KMS-11 (cell line): ENCODE results near the gene WDFY2.

Experiments used
- H2AFZ ChIP-seq: fragments of 200-600 bp; sonication (generic); 2 replicates; pipeline ENCODE4 v1.6.1; 2016; ENCODE audit warnings: antibody characterized with exemption, mixed run types, low read depth
- H3K27ac ChIP-seq: fragments of 200-600 bp; sonication (generic); 2 replicates; pipeline ENCODE4 v1.6.1; 2016; ENCODE audit warnings: mild to moderate bottlenecking, mixed run types
- H3K27me3 ChIP-seq: fragments of 200-600 bp; sonication (generic); 2 replicates; pipeline ENCODE4 v1.6.1; 2017; ENCODE audit warnings: mild to moderate bottlenecking, low read depth, mixed run types, moderate library complexity; ENCODE audit not compliant: insufficient read depth
- H3K36me3 ChIP-seq: fragments of 200-600 bp; sonication (generic); 2 replicates; pipeline ENCODE4 v1.6.1; 2017; ENCODE audit warnings: mild to moderate bottlenecking, mixed run types; ENCODE audit not compliant: insufficient read depth
- H3K4me1 ChIP-seq: fragments of 200-600 bp; sonication (generic); 2 replicates; pipeline ENCODE4 v1.6.1; 2016; ENCODE audit warnings: mild to moderate bottlenecking, low read depth, mixed run types; ENCODE audit not compliant: poor library complexity, severe bottlenecking
- H3K4me2 ChIP-seq: fragments of 200-600 bp; sonication (generic); 2 replicates; pipeline ENCODE4 v1.7.0; 2016; ENCODE audit warnings: mild to moderate bottlenecking, mixed run types
- H3K4me3 ChIP-seq: fragments of 200-600 bp; sonication (generic); IDR thresholded peaks from 2 replicates; pipeline ENCODE4 v1.6.1; 2017; ENCODE audit warnings: low read depth, low read length, mixed read lengths; ENCODE audit not compliant: insufficient read depth
- H3K79me2 ChIP-seq: fragments of 200-600 bp; sonication (generic); 2 replicates; pipeline ENCODE4 v1.6.1; 2016; ENCODE audit warnings: low read depth, mixed run types; ENCODE audit not compliant: insufficient read depth
- H3K9ac ChIP-seq: fragments of 200-600 bp; sonication (generic); 2 replicates; pipeline ENCODE4 v1.6.1; 2016; ENCODE audit warnings: mild to moderate bottlenecking, mixed run types
- H4K20me1 ChIP-seq: fragments of 200-600 bp; sonication (generic); 2 replicates; pipeline ENCODE4 v1.6.1; 2016; ENCODE audit warnings: mild to moderate bottlenecking, mixed run types; ENCODE audit not compliant: insufficient read depth
- CTCF ChIP-seq: fragments of 200-600 bp; sonication (generic); conservative IDR thresholded peaks from 2 replicates; pipeline ENCODE4 v1.6.1; 2017; ENCODE audit warnings: low read depth, mild to moderate bottlenecking, antibody characterized with exemption, low read length, moderate library complexity, mixed read lengths

The WDFY2 gene

GRCh38 chr13:51620165-51620983 lies 36.1 kb downstream of the WDFY2 start:
- H3K27ac ChIP-seq, result no peak overlapping the region
- H3K36me3 ChIP-seq, result no peaks in the 10 kb centered on the region
- no peak for TF ChIP-seq CTCF
- no peaks in the 10 kb centered on the region for H3K4me1 ChIP-seq
- no peak overlapping the region for H3K4me3 ChIP-seq
- H3K79me2 ChIP-seq, result no peaks in the 10 kb centered on the region
- no peaks in the 10 kb centered on the region for H4K20me1 ChIP-seq
- H3K4me2 ChIP-seq, result no peak overlapping the region
- no peaks in the 10 kb centered on the region for H3K27me3 ChIP-seq
- H2AFZ ChIP-seq, result no peak overlapping the region
- no peak overlapping the region for H3K9ac ChIP-seq

- Histone ChIP-seq H3K27me3 (no peaks in the 10 kb centered on the region), H3K4me3 (no peak overlapping the region), H3K9ac (no peak overlapping the region), H2AFZ (no peak overlapping the region), H3K27ac (no peak overlapping the region), H3K79me2 (no peaks in the 10 kb centered on the region), H3K36me3 (no peaks in the 10 kb centered on the region), H3K4me2 (no peak overlapping the region), H3K4me1 (no peaks in the 10 kb centered on the region), H4K20me1 (no peaks in the 10 kb centered on the region)
- no peak for TF ChIP-seq CTCF
Measured at GRCh38 chr13:51621602-51622001, 37.3 kb downstream of the WDFY2 start.

GRCh38 chr13:51623473-51623872 lies 39.2 kb downstream of the WDFY2 start:
- Histone ChIP-seq H3K36me3 (no peaks in the 10 kb centered on the region), H3K27ac (no peak overlapping the region), H2AFZ (no peak overlapping the region), H3K79me2 (no peaks in the 10 kb centered on the region), H3K4me1 (no peaks in the 10 kb centered on the region), H3K4me2 (no peak overlapping the region), H3K4me3 (no peak overlapping the region), H3K9ac (no peak overlapping the region), H4K20me1 (no peaks in the 10 kb centered on the region), H3K27me3 (no peaks in the 10 kb centered on the region)
- TF ChIP-seq CTCF, result no peak

- H3K36me3 ChIP-seq, result no peaks in the 10 kb centered on the region
- H3K27ac ChIP-seq, result no peak overlapping the region
- TF ChIP-seq CTCF, result no peak
- no peak overlapping the region for H2AFZ ChIP-seq
- H3K27me3 ChIP-seq, result no peaks in the 10 kb centered on the region
- H4K20me1 ChIP-seq, result no peaks in the 10 kb centered on the region
- H3K4me1 ChIP-seq, result no peaks in the 10 kb centered on the region
- no peaks in the 10 kb centered on the region for H3K79me2 ChIP-seq
- H3K4me3 ChIP-seq, result no peak overlapping the region
- no peak overlapping the region for H3K9ac ChIP-seq
- no peak overlapping the region for H3K4me2 ChIP-seq
Measured at GRCh38 chr13:51624207-51624606, 39.9 kb downstream of the WDFY2 start.
